ENCODE results near the gene ZNF277.
"Not testable (repeated sequence)": the region's sequence is repeated elsewhere in the genome, so short reads cannot be mapped to it uniquely, and the experiment has no call there.

ZNF277 gene

GRCh38 chr7:112248598-112248997 lies 42.1 kb downstream of the ZNF277 start:
- H3K4me3 ChIP-seq (ENCODE audit: low read length): no peak overlapping the region
- no peak for DNase-seq (ENCODE audit: low read depth)
- TF ChIP-seq CTCF (conservative IDR thresholded peaks at IDR 0.05; ENCODE audit: low read depth, low read length): no peak

- not testable (repeated sequence) for DNase-seq (ENCODE audit: low read depth); H3K4me3 ChIP-seq (ENCODE audit: low read length)
Measured at GRCh38 chr7:112249967-112250366, 43.5 kb downstream of the ZNF277 start.

- H3K4me3 ChIP-seq (ENCODE audit: low read length): no peak overlapping the region
- DNase-seq (ENCODE audit: low read depth): no peak
- no peak for TF ChIP-seq CTCF (conservative IDR thresholded peaks at IDR 0.05; ENCODE audit: low read depth, low read length)
Measured at GRCh38 chr7:112252141-112252540, 45.6 kb downstream of the ZNF277 start.

- no peak for TF ChIP-seq CTCF (conservative IDR thresholded peaks at IDR 0.05; ENCODE audit: low read depth, low read length)
- no peak overlapping the region for H3K4me3 ChIP-seq (ENCODE audit: low read length)
- DNase-seq (ENCODE audit: low read depth): no peak
Measured at GRCh38 chr7:112252691-112253090, 46.2 kb downstream of the ZNF277 start.

GRCh38 chr7:112254156-112254555 lies 47.7 kb downstream of the ZNF277 start:
- DNase-seq (ENCODE audit: low read depth): no peak
- H3K4me3 ChIP-seq (ENCODE audit: low read length): no peak overlapping the region
- no peak for TF ChIP-seq CTCF (conservative IDR thresholded peaks at IDR 0.05; ENCODE audit: low read depth, low read length)

- TF ChIP-seq CTCF (conservative IDR thresholded peaks at IDR 0.05; ENCODE audit: low read depth, low read length): no peak
- H3K4me3 ChIP-seq (ENCODE audit: low read length): no peak overlapping the region
- no peak for DNase-seq (ENCODE audit: low read depth)
Measured at GRCh38 chr7:112254709-112255387, 48.4 kb downstream of the ZNF277 start.

- H3K4me3 ChIP-seq (ENCODE audit: low read length): no peak overlapping the region
- no peak for DNase-seq (ENCODE audit: low read depth)
- no peak for TF ChIP-seq CTCF (conservative IDR thresholded peaks at IDR 0.05; ENCODE audit: low read depth, low read length)
Measured at GRCh38 chr7:112255388-112255720, 48.9 kb downstream of the ZNF277 start.

- no peak overlapping the region for H3K4me3 ChIP-seq (ENCODE audit: low read length)
- DNase-seq (ENCODE audit: low read depth): no peak
- TF ChIP-seq CTCF (conservative IDR thresholded peaks at IDR 0.05; ENCODE audit: low read depth, low read length): no peak
Measured at GRCh38 chr7:112257073-112257472, 50.6 kb downstream of the ZNF277 start.
